DND-41 (cell line): ENCODE measurements around the gene CASD1.

Experiments used
- CTCF ChIP-seq: IDR thresholded peaks from 2 replicates; pipeline ENCODE4 v1.5.1; 2012; ENCODE audit warnings: borderline replicate concordance, low read length, moderate library complexity, mild to moderate bottlenecking; ENCODE audit not compliant: poor library complexity, severe bottlenecking; ENCODE audit errors: extremely low read depth
- EZH2 ChIP-seq: IDR thresholded peaks from 3 replicates; pipeline ENCODE4 v1.6.1; 2012; ENCODE audit warnings: borderline replicate concordance, low read depth, mild to moderate bottlenecking, moderate library complexity, low read length, inconsistent platforms; ENCODE audit not compliant: severe bottlenecking

GRCh38 chr7:94509264-94509886, at the start of gene CASD1:
- TF ChIP-seq EZH2 (no peak), CTCF (no peak)
